Cardiac muscle cell (in vitro differentiated cells and primary cell): ENCODE results near the gene TULP1. TPM values are rescaled to one million over a fixed set of nuclear protein-coding genes. Genes with fewer than 3 reads are reported as not detected.

Experiments
- DNase-seq, 2 donors: peaks; one replicate each; pipeline versions ENCODE4 v3.0.0 to v3.0.0-alpha.2; 2010 to 2017; ENCODE audit warnings: low read depth in 1 of 2, low spot score in 1 of 2
- H3K27ac ChIP-seq: fragments of 200-600 bp; sonication (generic); 2 replicates; pipeline ENCODE4 v1.5.1; 2016
- H3K27me3 ChIP-seq: fragments of 200-600 bp; sonication (generic); 2 replicates; pipeline ENCODE4 v1.6.0; 2016; ENCODE audit warnings: control low read depth
- H3K36me3 ChIP-seq: fragments of 200-600 bp; sonication (generic); 2 replicates; pipeline ENCODE4 v1.5.1; 2016; ENCODE audit warnings: control low read depth
- H3K4me1 ChIP-seq: fragments of 200-600 bp; sonication (generic); 2 replicates; pipeline ENCODE4 v1.8.1; 2017; ENCODE audit warnings: low read depth, mild to moderate bottlenecking, mixed run types
- H3K4me3 ChIP-seq: fragments of 200-600 bp; sonication (generic); 2 replicates; pipeline ENCODE4 v1.5.1; 2016; ENCODE audit warnings: mild to moderate bottlenecking
- H3K9me3 ChIP-seq: fragments of 200-600 bp; sonication (generic); 2 replicates; pipeline ENCODE4 v1.5.1; 2017; ENCODE audit warnings: low read depth, mild to moderate bottlenecking, control low read depth
- CTCF ChIP-seq: IDR thresholded peaks from 2 replicates; pipeline ENCODE4 v1.5.1; 2012; ENCODE audit warnings: low read depth, mild to moderate bottlenecking, low read length
- polyA plus RNA-seq: library from polyadenylated mRNA; unstranded; fragments of >200 nt; fragmentation: Nextera tagmentation; extraction: Ambion mirVana; gene quantifications from 2 replicates; pipeline ENCODE4 v1.2.1, GENCODE V29; 2016
- total RNA-seq: library from RNA; depleted of rRNA; stranded (reverse); fragments of >200 nt; gene quantifications from 2 replicates; pipeline ENCODE4 v1.2.3, GENCODE V29; 2016

The TULP1 gene
- total and polyA plus RNA-seq, 2 experiments from 2014 or later, result 0.92 to 5.2 TPM

- H3K4me1 ChIP-seq, result peaks cover 62% of the 10 kb centered on the region
- peak in 1 of 2 donors; percentile 72 for DNase-seq
- no peak overlapping the region for H3K4me3 ChIP-seq
- H3K36me3 ChIP-seq, result no peaks in the 10 kb centered on the region
- no peaks in the 10 kb centered on the region for H3K27me3 ChIP-seq
- H3K27ac ChIP-seq, result peak overlapping the region; percentile 98
- no peaks in the 10 kb centered on the region for H3K9me3 ChIP-seq
- TF ChIP-seq CTCF, result no peak
Observed at GRCh38 chr6:35487658-35488516, 24.8 kb downstream of the TULP1 start.

- H3K27me3 ChIP-seq, result no peaks in the 10 kb centered on the region
- peaks cover 54% of the 10 kb centered on the region for H3K4me1 ChIP-seq
- H3K9me3 ChIP-seq, result no peaks in the 10 kb centered on the region
- no peak for TF ChIP-seq CTCF
- no peaks in the 10 kb centered on the region for H3K36me3 ChIP-seq
- no peak overlapping the region for H3K4me3 ChIP-seq
- DNase-seq, result peak in 1 of 2 donors; percentile 81
- peak overlapping the region; percentile 87 for H3K27ac ChIP-seq
Observed at GRCh38 chr6:35486005-35486925, 26.4 kb downstream of the TULP1 start.

- TF ChIP-seq CTCF, result no peak
- Histone ChIP-seq H3K27ac (peak overlapping the region; percentile 87), H3K4me1 (peaks cover 51% of the 10 kb centered on the region), H3K36me3 (no peaks in the 10 kb centered on the region), H3K4me3 (no peak overlapping the region), H3K27me3 (no peaks in the 10 kb centered on the region), H3K9me3 (no peaks in the 10 kb centered on the region)
- peak; percentile 47 to 68 for DNase-seq
Observed at GRCh38 chr6:35485402-35485877, 27.3 kb downstream of the TULP1 start.

GRCh38 chr6:35484921-35485392, 27.7 kb downstream of the TULP1 start:
- Histone ChIP-seq H3K27me3 (no peaks in the 10 kb centered on the region), H3K27ac (peak overlapping the region; percentile 87), H3K4me3 (no peak overlapping the region), H3K9me3 (no peaks in the 10 kb centered on the region), H3K36me3 (no peaks in the 10 kb centered on the region), H3K4me1 (peaks cover 49% of the 10 kb centered on the region)
- no peak for DNase-seq
- TF ChIP-seq CTCF, result no peak

GRCh38 chr6:35483893-35484645, 28.6 kb downstream of the TULP1 start:
- Histone ChIP-seq H3K27ac (no peak overlapping the region), H3K4me1 (peaks cover 42% of the 10 kb centered on the region), H3K36me3 (peaks cover 9% of the 10 kb centered on the region), H3K9me3 (no peaks in the 10 kb centered on the region), H3K27me3 (no peaks in the 10 kb centered on the region), H3K4me3 (no peak overlapping the region)
- DNase-seq, result no peak
- no peak for TF ChIP-seq CTCF
